Mucosa of rectum (tissue), 2 donors: ENCODE data around the gene MRTFA.
"Not testable (repeated sequence)": the region's sequence is repeated elsewhere in the genome, so short reads cannot be mapped to it uniquely, and the experiment has no call there.

Source experiments
- H3K27ac ChIP-seq, 2 donors: one replicate each; pipeline ENCODE4 v1.7.0; 2013; ENCODE audit warnings: inconsistent platforms in 2 of 2, low read depth in 2 of 2, low read length in 2 of 2
- H3K27me3 ChIP-seq, 2 donors: one replicate each; pipeline ENCODE4 v1.7.0; 2013; ENCODE audit warnings: low read length in 2 of 2; ENCODE audit not compliant: control insufficient read depth in 2 of 2, insufficient read depth in 2 of 2
- H3K36me3 ChIP-seq, 2 donors: one replicate each; pipeline ENCODE4 v1.7.0; 2013; ENCODE audit warnings: low read length in 2 of 2; ENCODE audit not compliant: control insufficient read depth in 2 of 2, insufficient read depth in 2 of 2
- H3K4me1 ChIP-seq, 2 donors: one replicate each; pipeline ENCODE4 v1.7.0; 2013; ENCODE audit warnings: low read length in 2 of 2, mild to moderate bottlenecking in 1 of 2; ENCODE audit not compliant: control insufficient read depth in 2 of 2, insufficient read depth in 2 of 2
- H3K4me3 ChIP-seq, 2 donors: one replicate each; pipeline ENCODE4 v1.7.0; 2013; ENCODE audit warnings: low read length in 2 of 2
- H3K9ac ChIP-seq, 2 donors: one replicate each; pipeline ENCODE4 v1.7.0; 2013; ENCODE audit warnings: low read length in 2 of 2, low read depth in 1 of 2, mild to moderate bottlenecking in 1 of 2
- H3K9me3 ChIP-seq, 2 donors: one replicate each; pipeline ENCODE4 v1.7.0; 2013; ENCODE audit warnings: low read length in 2 of 2; ENCODE audit not compliant: control insufficient read depth in 2 of 2
- donor health status: healthy.
- donor health status: Normal muscosa, but diverticular disease.

MRTFA gene

GRCh38 chr22:40378448-40378847 is 258.1 kb downstream of the MRTFA start:
- H3K27ac ChIP-seq, H3K36me3 ChIP-seq, H3K4me3 ChIP-seq, H3K9me3 ChIP-seq, H3K4me1 ChIP-seq, H3K27me3 ChIP-seq, H3K9ac ChIP-seq: not testable (repeated sequence)

GRCh38 chr22:40377931-40378330 is 258.6 kb downstream of the MRTFA start:
- Histone ChIP-seq H3K4me3 (no peak overlapping the region), H3K4me1 (peaks cover under 1 to 6% of the 10 kb centered on the region in 2 donors), H3K27me3 (no peaks in the 10 kb centered on the region), H3K9me3 (no peaks in the 10 kb centered on the region), H3K9ac (no peak overlapping the region), H3K27ac (no peak overlapping the region), H3K36me3 (peaks cover 3 to 6% of the 10 kb centered on the region in 2 donors)

GRCh38 chr22:40376149-40376548 is 260.4 kb downstream of the MRTFA start:
- Histone ChIP-seq H3K4me1 (peaks cover 3 to 6% of the 10 kb centered on the region in 2 donors), H3K9me3 (no peaks in the 10 kb centered on the region), H3K27ac (no peak overlapping the region)

GRCh38 chr22:40374567-40374966 is 262.0 kb downstream of the MRTFA start:
- Histone ChIP-seq H3K4me3 (no peak overlapping the region), H3K27ac (no peak overlapping the region), H3K36me3 (peaks cover 6% of the 10 kb centered on the region in 2 donors), H3K9me3 (no peaks in the 10 kb centered on the region), H3K4me1 (peaks cover 3 to 6% of the 10 kb centered on the region in 2 donors), H3K27me3 (no peaks in the 10 kb centered on the region), H3K9ac (no peak overlapping the region)

More at GRCh38 chr22:40376149-40376548, 260.4 kb downstream of the MRTFA start:
- no peak overlapping the region for H3K9ac ChIP-seq
- H3K36me3 ChIP-seq = peaks cover 6% of the 10 kb centered on the region in 2 donors
- no peak overlapping the region for H3K4me3 ChIP-seq
- H3K27me3 ChIP-seq = no peaks in the 10 kb centered on the region

GRCh38 chr22:40368836-40369235 is 267.7 kb downstream of the MRTFA start:
- Histone ChIP-seq H3K36me3 (peaks cover 30 to 35% of the 10 kb centered on the region in 2 donors), H3K4me3 (no peak overlapping the region), H3K4me1 (peaks cover 6 to 19% of the 10 kb centered on the region in 2 donors), H3K9ac (no peak overlapping the region), H3K9me3 (no peaks in the 10 kb centered on the region), H3K27ac (no peak overlapping the region), H3K27me3 (no peaks in the 10 kb centered on the region)

- peaks cover 6 to 19% of the 10 kb centered on the region in 2 donors for H3K4me1 ChIP-seq
- H3K9ac ChIP-seq = peak overlapping the region in 1 of 2 donors; percentile 45
- no peaks in the 10 kb centered on the region for H3K9me3 ChIP-seq
- peaks cover 32 to 36% of the 10 kb centered on the region in 2 donors for H3K36me3 ChIP-seq
- H3K27me3 ChIP-seq = no peaks in the 10 kb centered on the region
- peak overlapping the region; percentile 25 to 32 for H3K27ac ChIP-seq
- peak overlapping the region in 1 of 2 donors; percentile 2 for H3K4me3 ChIP-seq
Measured at GRCh38 chr22:40368016-40368415, 268.5 kb downstream of the MRTFA start.

- Histone ChIP-seq H3K4me3 (peak overlapping the region in 1 of 2 donors; percentile 2), H3K9me3 (no peaks in the 10 kb centered on the region), H3K36me3 (peaks cover 39% of the 10 kb centered on the region in 2 donors), H3K4me1 (peaks cover 1 to 19% of the 10 kb centered on the region in 2 donors), H3K9ac (peak overlapping the region in 1 of 2 donors; percentile 45), H3K27ac (peak overlapping the region in 1 of 2 donors; percentile 28), H3K27me3 (no peaks in the 10 kb centered on the region)
Measured at GRCh38 chr22:40367342-40367741, 269.2 kb downstream of the MRTFA start.

GRCh38 chr22:40366068-40366467 is 270.5 kb downstream of the MRTFA start:
- Histone ChIP-seq H3K4me1 (peaks cover 0 to 16% of the 10 kb centered on the region in 2 donors), H3K27ac (no peak overlapping the region), H3K27me3 (no peaks in the 10 kb centered on the region), H3K36me3 (peaks cover 52% of the 10 kb centered on the region in 2 donors), H3K4me3 (no peak overlapping the region), H3K9ac (no peak overlapping the region), H3K9me3 (no peaks in the 10 kb centered on the region)

GRCh38 chr22:40364431-40364830 is 272.1 kb downstream of the MRTFA start:
- Histone ChIP-seq H3K4me1 (peaks cover 0 to 16% of the 10 kb centered on the region in 2 donors), H3K27me3 (no peaks in the 10 kb centered on the region), H3K4me3 (no peak overlapping the region), H3K27ac (no peak overlapping the region), H3K9me3 (no peaks in the 10 kb centered on the region), H3K36me3 (peaks cover 68% of the 10 kb centered on the region in 2 donors), H3K9ac (no peak overlapping the region)

GRCh38 chr22:40363059-40363458 is 273.5 kb downstream of the MRTFA start:
- Histone ChIP-seq H3K36me3 (peaks cover 74 to 80% of the 10 kb centered on the region in 2 donors), H3K4me3 (no peak overlapping the region), H3K27ac (no peak overlapping the region), H3K27me3 (no peaks in the 10 kb centered on the region), H3K4me1 (peaks cover 0 to 11% of the 10 kb centered on the region in 2 donors), H3K9me3 (no peaks in the 10 kb centered on the region), H3K9ac (no peak overlapping the region)

- no peak overlapping the region for H3K27ac ChIP-seq
- no peaks in the 10 kb centered on the region for H3K27me3 ChIP-seq
- H3K36me3 ChIP-seq = peaks cover 64 to 77% of the 10 kb centered on the region in 2 donors
- H3K4me1 ChIP-seq = no peaks in the 10 kb centered on the region
- H3K4me3 ChIP-seq = no peak overlapping the region
- H3K9ac ChIP-seq = no peak overlapping the region
- H3K9me3 ChIP-seq = no peaks in the 10 kb centered on the region
Measured at GRCh38 chr22:40361100-40361499, 275.4 kb downstream of the MRTFA start.
